ENCODE measurements around the gene MESP1.

MESP1 gene

DNA sequence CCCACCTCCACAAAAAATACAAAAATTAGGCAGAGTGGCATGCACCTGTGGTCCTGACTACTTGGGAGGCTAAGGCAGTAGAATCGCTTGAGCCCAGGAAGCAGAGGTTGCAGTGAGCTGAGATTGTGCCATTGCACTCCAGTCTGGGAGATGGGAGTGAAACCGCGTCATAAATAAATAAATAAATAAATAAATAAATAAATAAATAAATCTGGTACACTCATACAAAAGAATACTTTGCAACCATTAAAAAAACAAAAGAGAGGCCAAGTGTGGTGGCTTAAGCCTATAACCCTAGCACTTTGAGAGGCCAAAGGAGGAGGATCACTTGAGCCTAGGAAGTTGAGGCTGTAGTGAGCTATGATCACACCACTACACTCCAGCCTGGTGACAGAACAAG is 28.0 kb downstream of the MESP1 start:
- no peak for DNase-seq (ENCODE audit: low spot score)

DNA sequence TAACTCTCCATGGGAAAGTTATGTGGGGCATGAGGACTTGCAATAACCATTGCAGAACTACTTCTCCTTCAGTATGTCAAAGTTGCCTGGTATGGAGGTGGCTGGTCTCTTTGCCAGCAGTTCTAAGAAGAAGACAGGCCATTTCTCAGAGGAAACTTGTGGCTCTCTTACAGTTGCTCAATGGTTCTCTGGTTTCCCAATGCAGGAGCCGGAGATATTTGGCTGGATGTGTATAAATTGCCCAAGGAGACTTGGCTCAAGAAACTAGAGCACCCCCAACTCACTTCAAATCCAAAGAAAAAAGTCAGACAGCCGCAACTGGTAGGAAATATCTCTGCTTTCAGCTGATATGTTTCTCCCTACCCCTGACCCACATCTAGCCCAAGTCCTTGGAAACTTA is 36.3 kb downstream of the MESP1 start:
- DNase-seq (ENCODE audit: low spot score): no peak

DNA sequence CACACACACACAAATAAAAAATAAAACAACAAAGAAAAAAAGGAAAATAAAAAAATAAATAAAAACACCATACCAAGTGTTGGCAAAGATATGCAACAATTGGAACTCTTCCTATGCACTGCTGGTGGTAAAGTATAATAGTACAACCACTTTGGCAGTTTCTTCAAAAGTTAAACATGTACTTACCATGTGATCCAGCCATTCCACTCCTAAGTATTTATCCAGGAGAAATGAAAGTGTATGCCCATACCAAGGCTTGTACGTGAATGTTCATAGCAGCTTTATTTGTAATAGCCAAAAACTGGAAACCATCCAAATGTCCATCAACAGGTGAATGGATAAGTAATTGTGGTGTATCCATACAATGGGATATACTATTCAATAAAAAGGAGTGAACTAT is 43.5 kb downstream of the MESP1 start:
- DNase-seq (ENCODE audit: low spot score): no peak

DNA sequence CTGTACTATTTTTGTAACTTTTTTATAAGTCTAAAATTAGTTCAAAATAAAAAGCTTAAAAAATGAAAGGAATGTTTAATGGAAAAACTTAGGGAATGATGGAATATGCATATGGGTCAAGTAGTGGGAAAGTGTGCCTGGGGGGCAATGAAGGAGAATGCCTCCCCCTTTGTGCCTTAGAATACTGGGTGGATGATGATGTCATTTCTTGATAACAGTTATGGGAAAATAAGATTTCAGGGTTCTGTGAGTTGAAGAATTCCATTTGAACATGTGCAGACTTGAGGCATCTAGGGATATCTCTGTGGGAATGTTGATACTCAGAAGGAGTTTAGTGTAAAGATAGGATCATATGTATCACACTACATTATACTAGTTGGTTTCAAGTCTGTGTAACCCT is 46.6 kb downstream of the MESP1 start:
- no peak for DNase-seq (ENCODE audit: low spot score)

Data from hepatic stellate cell (primary cell).